Measurements from ENCODE around the gene VTI1A. TPM values are rescaled to one million over a fixed set of nuclear protein-coding genes. Genes with fewer than 3 reads are reported as not detected.

The VTI1A gene
- polyA plus RNA-seq, 2 of the 4 experiments (the other 2 are of a cell fraction), result 17.0 to 25.3 TPM

DNA sequence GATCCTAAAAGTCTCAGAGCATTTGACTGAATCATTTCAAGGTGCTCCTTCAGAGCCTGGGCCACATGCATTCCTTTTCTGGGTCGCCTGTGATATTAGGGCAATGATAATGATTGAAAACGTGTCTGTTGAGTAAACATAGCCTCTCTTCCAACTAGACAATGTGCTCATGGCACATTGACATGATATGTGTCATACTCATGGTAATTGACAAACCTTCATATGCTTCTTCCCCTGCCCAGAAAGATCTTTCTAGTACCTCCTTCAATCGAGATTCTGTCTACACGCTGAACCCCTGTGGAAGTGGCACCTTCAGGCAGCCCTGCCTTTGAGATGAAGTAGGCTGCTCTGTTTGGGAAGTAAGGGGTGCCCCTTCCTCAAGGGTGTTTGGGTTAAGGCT is 404.2 kb downstream of the VTI1A start:
- H3K4me3 ChIP-seq, result no peak overlapping the region
- WGBS (ENCODE audit: missing lambda C conversion rate), result 62% methylated on average over 4 of the region's 4 CpGs
- peaks cover 18% of the 10 kb centered on the region for H3K9me3 ChIP-seq
- no peak for FAIRE-seq
- DNase-seq (ENCODE audit: low read depth in 1 of 2, low spot score in 1 of 2), result no peak
- H3K4me2 ChIP-seq, result no peak overlapping the region
- TF ChIP-seq CEBPB (IDR thresholded peaks at IDR 0.05) (no peak), MAZ (IDR thresholded peaks at IDR 0.05; ENCODE audit: borderline replicate concordance, low read depth, low read length) (no peak), CHD4 (IDR thresholded peaks at IDR 0.05; ENCODE audit: borderline replicate concordance) (no peak), POLR2A (IDR thresholded peaks at IDR 0.05; ENCODE audit: low read length) (no peak), KDM5A (IDR thresholded peaks at IDR 0.05) (no peak), FOSL2 (IDR thresholded peaks at IDR 0.05) (no peak), FOSL2 (CRISPR knock-in tag; IDR thresholded peaks at IDR 0.05) (no peak), RARB (CRISPR knock-in tag; IDR thresholded peaks at IDR 0.05) (no peak), NPAS2 (CRISPR knock-in tag; IDR thresholded peaks at IDR 0.05; ENCODE audit: borderline replicate concordance) (no peak), JUN (IDR thresholded peaks at IDR 0.05) (no peak), KDM1A (IDR thresholded peaks at IDR 0.05; ENCODE audit: low read depth) (no peak), MYC (IDR thresholded peaks at IDR 0.05; ENCODE audit: borderline replicate concordance, low read length) (no peak), EP300 (IDR thresholded peaks at IDR 0.05) (no peak)
- ChIA-PET POLR2A (no interaction called here), CTCF (interaction anchor here (0.9 kb wide), 1 partner anchor 8 kb away, joined by 3 read pairs; no protein-coding TSS in a partner anchor)
- no peak for ATAC-seq
- no peaks in the 10 kb centered on the region for H3K4me1 ChIP-seq
- H3K27ac ChIP-seq, result no peak overlapping the region

DNA sequence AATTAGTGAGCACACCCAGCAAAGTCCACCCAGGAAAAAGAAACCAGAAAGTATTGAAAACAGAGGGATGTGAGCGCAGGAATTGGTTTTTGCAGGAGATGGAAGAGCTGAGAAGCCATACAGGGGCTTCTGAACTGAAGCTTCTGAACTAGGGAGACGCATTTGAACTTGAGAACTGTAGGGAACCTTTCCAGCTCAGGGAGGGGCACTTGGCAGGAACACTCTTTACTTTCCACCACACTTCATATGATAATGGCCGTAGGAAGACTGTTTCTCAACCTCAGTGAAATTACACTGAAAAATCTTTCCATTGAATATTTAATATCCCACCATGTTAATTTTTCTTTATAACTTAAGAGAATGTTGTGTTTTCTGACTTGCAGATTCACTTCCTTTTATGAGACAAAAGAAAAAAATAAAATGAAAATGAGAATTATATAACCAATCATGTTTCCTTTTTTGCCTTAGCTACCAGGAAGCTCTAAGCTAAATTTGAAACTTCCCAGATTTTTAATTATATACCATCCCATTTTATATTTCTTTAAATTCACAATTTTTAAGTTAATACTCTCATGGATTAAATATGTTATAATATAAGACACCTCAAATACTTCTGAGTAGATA is 404.7 kb downstream of the VTI1A start:
- ChIA-PET POLR2A (no interaction called here), CTCF (interaction anchor here (0.9 kb wide), 1 partner anchor 9 kb away, joined by 3 read pairs; no protein-coding TSS in a partner anchor)
- TF ChIP-seq ZFP36 (IDR thresholded peaks at IDR 0.05; ENCODE audit: borderline replicate concordance, partially characterized antibody) (no peak), BHLHE40 (IDR thresholded peaks at IDR 0.05; ENCODE audit: low read depth, low read length) (no peak), FOSL2 (IDR thresholded peaks at IDR 0.05) (no peak), FOSL2 (CRISPR knock-in tag; IDR thresholded peaks at IDR 0.05) (no peak), RCOR1 (IDR thresholded peaks at IDR 0.05; ENCODE audit: low read depth, low read length) (no peak), FOSB (CRISPR knock-in tag; IDR thresholded peaks at IDR 0.05) (no peak), HEYL (CRISPR knock-in tag; IDR thresholded peaks at IDR 0.05) (no peak), ZSCAN20 (CRISPR knock-in tag; IDR thresholded peaks at IDR 0.05) (no peak), ZNF302 (CRISPR knock-in tag; IDR thresholded peaks at IDR 0.05) (no peak), TFCP2L1 (CRISPR knock-in tag; IDR thresholded peaks at IDR 0.05) (no peak), RARB (CRISPR knock-in tag; IDR thresholded peaks at IDR 0.05) (no peak), KDM5A (IDR thresholded peaks at IDR 0.05) (no peak), CHD2 (IDR thresholded peaks at IDR 0.05; ENCODE audit: low read length, partially characterized antibody) (no peak)
- TF ChIP-seq, protein P1, sequence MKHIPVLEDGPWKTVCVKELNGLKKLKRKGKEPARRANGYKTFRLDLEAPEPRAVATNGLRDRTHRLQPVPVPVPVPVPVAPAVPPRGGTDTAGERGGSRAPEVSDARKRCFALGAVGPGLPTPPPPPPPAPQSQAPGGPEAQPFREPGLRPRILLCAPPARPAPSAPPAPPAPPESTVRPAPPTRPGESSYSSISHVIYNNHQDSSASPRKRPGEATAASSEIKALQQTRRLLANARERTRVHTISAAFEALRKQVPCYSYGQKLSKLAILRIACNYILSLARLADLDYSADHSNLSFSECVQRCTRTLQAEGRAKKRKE (CRISPR knock-in tag; IDR thresholded peaks at IDR 0.05; ENCODE audit: low read depth), result no peak
- H3K9me3 ChIP-seq, result peaks cover 17% of the 10 kb centered on the region
- no peak overlapping the region for H3K27ac ChIP-seq
- FAIRE-seq (no peak), DNase-seq (ENCODE audit: low read depth in 1 of 2, low spot score in 1 of 2) (no peak), ATAC-seq (no peak)
- H3K4me1 ChIP-seq, result no peaks in the 10 kb centered on the region
- no peak overlapping the region for H3K4me3 ChIP-seq
- 88% methylated on average over 3 of the region's 3 CpGs for WGBS (ENCODE audit: missing lambda C conversion rate)
- no peak overlapping the region for H3K4me2 ChIP-seq

DNA sequence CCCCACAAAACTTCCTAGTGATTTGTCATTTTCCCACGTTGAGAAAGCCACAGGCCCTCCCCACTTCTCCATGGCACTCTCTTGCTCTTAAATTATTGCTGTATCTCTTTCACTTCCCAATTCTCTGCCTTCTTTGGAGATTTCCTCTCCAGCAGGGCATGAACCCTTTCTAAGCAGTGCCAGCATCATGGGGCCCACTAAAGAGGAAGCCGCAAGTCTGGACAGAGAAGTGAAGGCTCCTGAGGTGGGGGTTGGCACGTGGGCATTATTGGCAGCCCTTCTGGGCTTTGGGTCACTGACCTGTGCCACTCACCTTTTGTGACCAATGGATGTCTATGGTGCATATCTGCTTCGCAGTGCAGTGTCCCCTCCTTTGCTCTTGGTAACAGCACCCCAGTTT is 405.3 kb downstream of the VTI1A start:
- WGBS (ENCODE audit: missing lambda C conversion rate), result 58% methylated on average over 4 of the region's 4 CpGs
- no peak overlapping the region for H3K4me2 ChIP-seq
- DNase-seq (ENCODE audit: low read depth in 1 of 2, low spot score in 1 of 2) (no peak), ATAC-seq (no peak), FAIRE-seq (no peak)
- H3K4me1 ChIP-seq, result no peaks in the 10 kb centered on the region
- no peak for TF ChIP-seq EHMT2 (IDR thresholded peaks at IDR 0.05; ENCODE audit: low read depth)
- TF ChIP-seq, protein P2, sequence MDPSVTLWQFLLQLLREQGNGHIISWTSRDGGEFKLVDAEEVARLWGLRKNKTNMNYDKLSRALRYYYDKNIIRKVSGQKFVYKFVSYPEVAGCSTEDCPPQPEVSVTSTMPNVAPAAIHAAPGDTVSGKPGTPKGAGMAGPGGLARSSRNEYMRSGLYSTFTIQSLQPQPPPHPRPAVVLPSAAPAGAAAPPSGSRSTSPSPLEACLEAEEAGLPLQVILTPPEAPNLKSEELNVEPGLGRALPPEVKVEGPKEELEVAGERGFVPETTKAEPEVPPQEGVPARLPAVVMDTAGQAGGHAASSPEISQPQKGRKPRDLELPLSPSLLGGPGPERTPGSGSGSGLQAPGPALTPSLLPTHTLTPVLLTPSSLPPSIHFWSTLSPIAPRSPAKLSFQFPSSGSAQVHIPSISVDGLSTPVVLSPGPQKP (IDR thresholded peaks at IDR 0.05; ENCODE audit: low read depth, low read length), result no peak
- no peak for TF ChIP-seq ZC3H11A (IDR thresholded peaks at IDR 0.05)
- no peak for TF ChIP-seq CBX8 (IDR thresholded peaks at IDR 0.05)
- no peak for TF ChIP-seq RCOR1 (IDR thresholded peaks at IDR 0.05; ENCODE audit: low read depth, low read length)
- no peak for TF ChIP-seq HOXB5 (CRISPR knock-in tag; IDR thresholded peaks at IDR 0.05)
- TF ChIP-seq, protein P3, sequence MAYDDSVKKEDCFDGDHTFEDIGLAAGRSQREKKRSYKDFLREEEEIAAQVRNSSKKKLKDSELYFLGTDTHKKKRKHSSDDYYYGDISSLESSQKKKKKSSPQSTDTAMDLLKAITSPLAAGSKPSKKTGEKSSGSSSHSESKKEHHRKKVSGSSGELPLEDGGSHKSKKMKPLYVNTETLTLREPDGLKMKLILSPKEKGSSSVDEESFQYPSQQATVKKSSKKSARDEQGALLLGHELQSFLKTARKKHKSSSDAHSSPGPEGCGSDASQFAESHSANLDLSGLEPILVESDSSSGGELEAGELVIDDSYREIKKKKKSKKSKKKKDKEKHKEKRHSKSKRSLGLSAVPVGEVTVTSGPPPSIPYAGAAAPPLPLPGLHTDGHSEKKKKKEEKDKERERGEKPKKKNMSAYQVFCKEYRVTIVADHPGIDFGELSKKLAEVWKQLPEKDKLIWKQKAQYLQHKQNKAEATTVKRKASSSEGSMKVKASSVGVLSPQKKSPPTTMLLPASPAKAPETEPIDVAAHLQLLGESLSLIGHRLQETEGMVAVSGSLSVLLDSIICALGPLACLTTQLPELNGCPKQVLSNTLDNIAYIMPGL (CRISPR knock-in tag; IDR thresholded peaks at IDR 0.05; ENCODE audit: borderline replicate concordance), result no peak
- no peak for TF ChIP-seq MAFK (IDR thresholded peaks at IDR 0.05; ENCODE audit: partially characterized antibody)
- TF ChIP-seq HEYL (CRISPR knock-in tag; IDR thresholded peaks at IDR 0.05), result no peak
- TF ChIP-seq EP300 (IDR thresholded peaks at IDR 0.05), result no peak
- no peak for TF ChIP-seq POLR2A (IDR thresholded peaks at IDR 0.05; ENCODE audit: low read length)
- no peak for TF ChIP-seq JUN (IDR thresholded peaks at IDR 0.05)
- TF ChIP-seq, protein P4, sequence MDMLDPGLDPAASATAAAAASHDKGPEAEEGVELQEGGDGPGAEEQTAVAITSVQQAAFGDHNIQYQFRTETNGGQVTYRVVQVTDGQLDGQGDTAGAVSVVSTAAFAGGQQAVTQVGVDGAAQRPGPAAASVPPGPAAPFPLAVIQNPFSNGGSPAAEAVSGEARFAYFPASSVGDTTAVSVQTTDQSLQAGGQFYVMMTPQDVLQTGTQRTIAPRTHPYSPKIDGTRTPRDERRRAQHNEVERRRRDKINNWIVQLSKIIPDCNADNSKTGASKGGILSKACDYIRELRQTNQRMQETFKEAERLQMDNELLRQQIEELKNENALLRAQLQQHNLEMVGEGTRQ (IDR thresholded peaks at IDR 0.05), result no peak
- no peak for TF ChIP-seq KDM1A (IDR thresholded peaks at IDR 0.05; ENCODE audit: low read depth)
- no peak for TF ChIP-seq RARB (CRISPR knock-in tag; IDR thresholded peaks at IDR 0.05)
- TF ChIP-seq POLR2AphosphoS2 (conservative IDR thresholded peaks at IDR 0.05; ENCODE audit: low read length), result no peak
- peaks cover 12% of the 10 kb centered on the region for H3K9me3 ChIP-seq
- no peak overlapping the region for H3K27ac ChIP-seq
- ChIA-PET CTCF (no interaction called here), POLR2A (no interaction called here)
- H3K4me3 ChIP-seq, result no peak overlapping the region

Measured in A549 (cell line).